Testis (tissue), 3 donors: ENCODE measurements around the gene KRTAP5-9. TPM values are rescaled to one million over a fixed set of nuclear protein-coding genes. Genes with fewer than 3 reads are reported as not detected.
"Not testable (repeated sequence)": the region's sequence is repeated elsewhere in the genome, so short reads cannot be mapped to it uniquely, and the experiment has no call there.

ENCODE experiments used
- DNase-seq: peaks from one replicate; pipeline ENCODE4 v3.0.0-alpha.2; 2019
- H3K27ac ChIP-seq, 2 donors: fragments of 200-600 bp; sonication (generic); one replicate each; pipeline ENCODE4 v1.5.1; 2019
- H3K27me3 ChIP-seq: fragments of 200-600 bp; sonication (generic); one replicate; pipeline ENCODE4 v1.5.1; 2019
- H3K36me3 ChIP-seq: fragments of 200-600 bp; sonication (generic); one replicate; pipeline ENCODE4 v1.5.1; 2017; ENCODE audit warnings: low read depth; ENCODE audit errors: missing control alignments
- H3K4me1 ChIP-seq: fragments of 200-600 bp; sonication (generic); one replicate; pipeline ENCODE4 v1.5.1; 2019
- H3K4me3 ChIP-seq, 2 donors: fragments of 200-600 bp; sonication (generic); one replicate each; pipeline ENCODE4 v1.5.1; 2017 to 2019
- H3K9me3 ChIP-seq: fragments of 200-600 bp; sonication (generic); one replicate; pipeline ENCODE4 v1.5.1; 2017
- CTCF ChIP-seq, 3 experiments: fragments of 450-650 bp in 2 of 3; fragments of 200-600 bp in 1 of 3; sonication (generic) in 1 of 3; IDR thresholded peaks; one replicate each; pipeline ENCODE4 v1.5.1; 2016 to 2019; ENCODE audit warnings: antibody characterized with exemption in 3 of 3, mild to moderate bottlenecking in 2 of 3, moderate library complexity in 1 of 3
- POLR2A ChIP-seq: fragments of 450-650 bp; IDR thresholded peaks from one replicate; pipeline ENCODE4 v1.6.1; 2017; ENCODE audit warnings: antibody characterized with exemption, mild to moderate bottlenecking, moderate library complexity
- WGBS, 2 donors: methylation state at CpG; one replicate each; pipeline ENCODE4 v1.1.5; 2018; 5-methylcytosine and 5-hydroxymethylcytosine counted together
- intact Hi-C: fragments of 100-400 bp; cut with DNase I; formaldehyde crosslinking; loops from one replicate; pipeline ENCODE4 v1.15.1; 2023; ENCODE audit warnings: low total_unique reads
- polyA plus RNA-seq: library from polyadenylated mRNA; stranded (reverse); fragments of 350-450 nt; fragmentation: Illumina TruSeq; extraction: RNeasy Lipid Tissue Mini Kit (QIAGEN cat#74804); gene quantifications from one replicate; pipeline ENCODE4 v1.2.3, GENCODE V29; 2014; ENCODE audit warnings: low read depth, low replicate concordance; ENCODE audit not compliant: insufficient read depth
- total RNA-seq, 2 donors: library from RNA; depleted of rRNA; stranded (reverse); fragments of >200 nt; gene quantifications; one replicate each; pipeline ENCODE4 v1.2.3, GENCODE V29; 2016

Gene KRTAP5-9
- total and polyA plus RNA-seq, 3 donors from 2014 or later = 1.4 to 3.6 (median 1.5) TPM

- no peak for DNase-seq
- 63 to 77% methylated on average over 3 of the region's 3 CpGs for WGBS, 2 donors
- H3K4me1 ChIP-seq = peaks cover 4% of the 10 kb centered on the region
- H3K9me3 ChIP-seq = no peaks in the 10 kb centered on the region
- no peak overlapping the region for H3K4me3 ChIP-seq
- no peaks in the 10 kb centered on the region for H3K27me3 ChIP-seq
- intact Hi-C loops = no loop called here
- no peaks in the 10 kb centered on the region for H3K36me3 ChIP-seq
- TF ChIP-seq POLR2A (no peak), CTCF (IDR thresholded peaks at IDR 0.05) (no peak)
- H3K27ac ChIP-seq = no peak overlapping the region
These were observed 22.9 kb upstream of the KRTAP5-9 start for GRCh38 chr11:71525188-71525937.

GRCh38 chr11:71525938-71526495, 22.2 kb upstream of the KRTAP5-9 start:
- Histone ChIP-seq H3K36me3 (no peaks in the 10 kb centered on the region), H3K4me3 (no peak overlapping the region), H3K9me3 (no peaks in the 10 kb centered on the region), H3K4me1 (peaks cover 4% of the 10 kb centered on the region), H3K27me3 (no peaks in the 10 kb centered on the region), H3K27ac (no peak overlapping the region)
- WGBS, 2 donors = 86 to 89% methylated on average over 1 to 2 of the region's 2 CpGs
- intact Hi-C loops = no loop called here
- TF ChIP-seq CTCF (IDR thresholded peaks at IDR 0.05) (no peak), POLR2A (no peak)
- DNase-seq = no peak

GRCh38 chr11:71526796-71527575, 21.2 kb upstream of the KRTAP5-9 start, which contains the start of gene KRTAP5-7:
KRTAP5-7 (plus strand) TSS chr11:71527267; CDS start chr11:71527301, 34 bp downstream.
- intact Hi-C loops, H3K27ac ChIP-seq, H3K4me3 ChIP-seq, H3K27me3 ChIP-seq, H3K36me3 ChIP-seq, H3K9me3 ChIP-seq, H3K4me1 ChIP-seq, DNase-seq: not testable (repeated sequence)
- WGBS, 2 donors = 42 to 58% methylated on average over 8 of the region's 10 CpGs

- WGBS, 2 donors = 85 to 86% methylated on average over 6 of the region's 6 CpGs
- no peak for DNase-seq
- no peak for TF ChIP-seq CTCF (IDR thresholded peaks at IDR 0.05)
- TF ChIP-seq POLR2A = no peak
- no peak overlapping the region for H3K4me3 ChIP-seq
- H3K9me3 ChIP-seq = no peaks in the 10 kb centered on the region
- no peaks in the 10 kb centered on the region for H3K27me3 ChIP-seq
- intact Hi-C loops = no loop called here
- no peaks in the 10 kb centered on the region for H3K36me3 ChIP-seq
- no peak overlapping the region for H3K27ac ChIP-seq
- H3K4me1 ChIP-seq = peaks cover 4% of the 10 kb centered on the region
These were observed 20.5 kb upstream of the KRTAP5-9 start for GRCh38 chr11:71527576-71528210.

- H3K4me1 ChIP-seq = peaks cover 7% of the 10 kb centered on the region
- DNase-seq = no peak
- TF ChIP-seq POLR2A = no peak
- TF ChIP-seq CTCF (IDR thresholded peaks at IDR 0.05) = no peak
- 76 to 84% methylated on average over 11 of the region's 11 CpGs for WGBS, 2 donors
- H3K27me3 ChIP-seq = no peaks in the 10 kb centered on the region
- no peaks in the 10 kb centered on the region for H3K9me3 ChIP-seq
- peak overlapping the region; percentile 18 to 67 for H3K27ac ChIP-seq
- no peak overlapping the region for H3K4me3 ChIP-seq
- intact Hi-C loops = no loop called here
- H3K36me3 ChIP-seq = no peaks in the 10 kb centered on the region
These were observed 17.6 kb upstream of the KRTAP5-9 start for GRCh38 chr11:71530602-71531001.
